H7 (cell line): ENCODE measurements around the gene BCL7C. TPM values are rescaled to one million over a fixed set of nuclear protein-coding genes. Genes with fewer than 3 reads are reported as not detected.
"Not testable (repeated sequence)": the region's sequence is repeated elsewhere in the genome, so short reads cannot be mapped to it uniquely, and the experiment has no call there.

Experiments used
- DNase-seq: peaks from one replicate; pipeline ENCODE4 v3.0.0; 2012
- H3K27me3 ChIP-seq: 2 replicates; pipeline ENCODE4 v1.6.0; 2011; ENCODE audit warnings: mild to moderate bottlenecking, low read length; ENCODE audit not compliant: control insufficient read depth, insufficient read depth
- H3K36me3 ChIP-seq: replicated peaks from 2 replicates; pipeline ENCODE4 v1.5.1; 2011; ENCODE audit warnings: low read length; ENCODE audit not compliant: control insufficient read depth, insufficient read depth
- H3K4me3 ChIP-seq: 2 replicates; pipeline ENCODE4 v1.5.1; 2011; ENCODE audit warnings: low read depth, mild to moderate bottlenecking, control low read depth, low read length, moderate library complexity; ENCODE audit not compliant: insufficient read depth
- total RNA-seq: library from RNA; depleted of rRNA; stranded (reverse); fragments of >200 nt; shearing (Covaris generic); gene quantifications from 2 replicates; pipeline ENCODE4 v1.2.3, GENCODE V29; 2014

BCL7C gene
- total RNA-seq, 1 experiment from 2014 or later: 35.5 TPM

GRCh38 chr16:30875871-30876801 is 17.7 kb downstream of the BCL7C start:
- DNase-seq: peak; percentile 64

DNA sequence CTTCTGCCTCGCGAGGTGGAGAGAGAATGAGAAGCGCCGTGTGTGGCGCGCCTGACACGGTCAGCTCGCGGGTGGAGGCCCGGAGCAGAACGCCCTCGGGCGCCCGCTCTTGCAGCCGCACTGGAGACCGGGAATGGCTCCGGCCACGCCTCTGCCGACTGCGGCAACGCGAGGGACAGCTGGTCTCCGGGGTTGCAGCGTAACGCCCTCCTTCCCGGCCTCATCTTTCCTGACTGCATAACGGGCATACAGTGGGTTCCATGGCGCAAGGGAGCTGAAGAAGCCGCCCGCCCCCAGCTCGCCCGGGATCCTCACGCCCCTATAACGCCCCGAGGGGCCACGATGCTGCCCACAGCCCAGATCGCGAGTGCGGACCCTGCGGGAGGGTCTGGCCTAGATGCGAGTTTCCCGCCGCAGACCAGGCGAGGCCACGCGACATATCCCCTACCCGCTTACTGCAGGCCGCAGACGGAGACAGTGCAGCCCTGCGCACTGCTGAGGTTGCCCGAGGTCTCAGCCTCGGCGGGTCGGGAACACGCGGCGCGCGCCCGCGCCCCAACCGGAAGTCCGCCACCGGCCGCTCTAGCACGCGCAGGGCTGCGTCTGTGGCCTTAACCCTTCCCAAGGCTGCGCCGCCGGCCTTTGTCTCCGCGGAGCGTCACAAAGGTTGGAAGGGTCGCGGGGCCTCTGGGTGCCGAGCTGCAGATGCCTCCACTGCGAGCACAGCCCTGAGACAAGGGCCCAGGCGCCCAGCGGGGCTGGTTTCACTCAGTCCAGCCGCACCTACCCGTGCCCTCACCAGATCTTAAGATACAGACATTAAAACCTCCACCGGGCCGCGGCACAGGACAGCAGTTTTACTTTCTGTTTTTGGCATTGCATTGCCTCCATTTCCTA is 18.8 kb downstream of the BCL7C start:
- Histone ChIP-seq H3K27me3 (peaks cover 22% of the 10 kb centered on the region), H3K4me3 (peak overlapping the region; percentile 88), H3K36me3 (no peaks in the 10 kb centered on the region)
- peak; percentile 95 for DNase-seq

More at GRCh38 chr16:30875871-30876801, 17.7 kb downstream of the BCL7C start:
- peaks cover 20% of the 10 kb centered on the region for H3K27me3 ChIP-seq
- H3K36me3 ChIP-seq: no peaks in the 10 kb centered on the region
- H3K4me3 ChIP-seq: peak overlapping the region; percentile 88

- peaks cover 22% of the 10 kb centered on the region for H3K27me3 ChIP-seq
- no peaks in the 10 kb centered on the region for H3K36me3 ChIP-seq
- peak overlapping the region; percentile 88 for H3K4me3 ChIP-seq
- no peak for DNase-seq
These were observed 19.5 kb downstream of the BCL7C start for GRCh38 chr16:30874244-30874820.

- DNase-seq: no peak
- no peaks in the 10 kb centered on the region for H3K36me3 ChIP-seq
- peaks cover 22% of the 10 kb centered on the region for H3K27me3 ChIP-seq
- no peak overlapping the region for H3K4me3 ChIP-seq
These were observed 23.0 kb downstream of the BCL7C start for GRCh38 chr16:30870904-30871303.

DNA sequence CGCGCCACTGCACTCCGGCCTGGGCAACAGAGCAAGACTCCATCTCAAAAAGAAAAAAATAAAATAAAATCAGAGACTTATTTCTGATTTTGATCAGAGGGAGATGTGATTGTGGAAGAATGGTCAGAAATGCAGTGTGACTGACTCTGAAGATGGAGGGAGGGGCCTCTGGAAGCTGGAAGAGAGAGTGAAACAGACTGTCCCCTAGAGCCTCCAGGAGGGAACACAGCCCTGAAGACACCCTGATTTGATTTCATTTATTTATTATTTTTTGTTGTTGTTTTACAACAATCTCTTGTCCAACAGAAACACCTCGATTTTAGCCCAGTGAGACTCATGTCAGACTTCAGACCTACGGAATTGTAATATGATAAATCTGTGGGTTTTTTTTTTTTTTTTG is 26.1 kb downstream of the BCL7C start:
- DNase-seq: peak; percentile 37
- H3K27me3 ChIP-seq: peaks cover 7% of the 10 kb centered on the region
- H3K4me3 ChIP-seq: no peak overlapping the region
- no peaks in the 10 kb centered on the region for H3K36me3 ChIP-seq

GRCh38 chr16:30866031-30866430 is 27.8 kb downstream of the BCL7C start:
- no peak for DNase-seq
- Histone ChIP-seq H3K4me3 (no peak overlapping the region), H3K27me3 (peaks cover 2% of the 10 kb centered on the region; the same call in 1 of the 2 replicates), H3K36me3 (no peaks in the 10 kb centered on the region)

GRCh38 chr16:30863178-30863577 is 30.7 kb downstream of the BCL7C start:
- H3K4me3 ChIP-seq, DNase-seq, H3K36me3 ChIP-seq: not testable (repeated sequence)
- peaks cover 11% of the 10 kb centered on the region; the same call in 1 of the 2 replicates for H3K27me3 ChIP-seq

DNA sequence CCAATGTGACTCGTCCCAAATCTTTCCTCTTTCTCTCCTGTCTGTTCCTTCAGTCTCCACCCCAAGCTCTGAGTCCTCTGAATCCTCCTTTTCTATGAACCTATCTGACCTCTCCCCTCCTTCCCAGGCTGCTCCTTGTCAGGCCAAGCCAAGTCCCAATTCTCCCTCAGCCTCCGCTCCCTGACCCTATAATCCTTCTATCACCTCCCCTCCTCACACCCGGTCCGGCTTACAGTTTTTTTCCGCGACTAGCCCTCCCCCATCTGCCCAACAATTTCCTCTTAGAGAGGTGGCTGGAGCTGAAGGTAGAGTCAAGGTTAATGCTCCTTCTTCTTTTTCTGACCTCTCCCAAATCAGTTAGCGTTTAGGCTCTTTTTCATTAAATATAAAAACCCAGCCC is 33.1 kb downstream of the BCL7C start:
- not testable (repeated sequence) for DNase-seq, H3K4me3 ChIP-seq, H3K36me3 ChIP-seq
- peaks cover 14% of the 10 kb centered on the region; the same call in 1 of the 2 replicates for H3K27me3 ChIP-seq

- no peak for DNase-seq
- Histone ChIP-seq H3K27me3 (peaks cover 14% of the 10 kb centered on the region; the same call in 1 of the 2 replicates), H3K36me3 (no peaks in the 10 kb centered on the region), H3K4me3 (no peak overlapping the region)
These were observed 35.0 kb downstream of the BCL7C start for GRCh38 chr16:30858829-30859423.

DNA sequence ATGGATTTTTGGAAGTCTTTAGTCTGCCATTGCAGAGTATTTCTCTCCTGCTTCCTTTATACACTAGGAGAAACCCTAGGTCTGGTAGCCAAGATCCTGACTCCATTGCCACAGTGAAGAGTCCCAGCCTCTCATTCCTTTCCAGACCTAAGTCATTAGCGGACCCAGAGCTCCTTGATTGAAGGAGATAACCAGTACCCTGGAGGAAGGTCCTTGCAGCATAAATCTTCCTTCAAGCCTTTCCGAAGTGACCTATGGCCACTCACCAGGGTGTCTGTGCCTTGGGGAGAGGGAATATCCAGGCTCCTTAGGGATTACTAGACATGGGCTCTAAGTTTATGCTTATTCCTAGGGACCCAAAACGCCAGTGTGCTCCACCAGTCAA is 35.8 kb downstream of the BCL7C start:
- Histone ChIP-seq H3K4me3 (no peak overlapping the region), H3K36me3 (no peaks in the 10 kb centered on the region), H3K27me3 (peaks cover 17% of the 10 kb centered on the region; the same call in 1 of the 2 replicates)
- no peak for DNase-seq

GRCh38 chr16:30853758-30854157 is 40.1 kb downstream of the BCL7C start:
- Histone ChIP-seq H3K27me3 (peaks cover 11% of the 10 kb centered on the region; the same call in 1 of the 2 replicates), H3K4me3 (no peak overlapping the region), H3K36me3 (no peaks in the 10 kb centered on the region)
- DNase-seq: no peak

- no peak overlapping the region for H3K4me3 ChIP-seq
- no peaks in the 10 kb centered on the region for H3K36me3 ChIP-seq
- peaks cover 3% of the 10 kb centered on the region; the same call in 1 of the 2 replicates for H3K27me3 ChIP-seq
- no peak for DNase-seq
These were observed 43.6 kb downstream of the BCL7C start for GRCh38 chr16:30850246-30850645.

DNA sequence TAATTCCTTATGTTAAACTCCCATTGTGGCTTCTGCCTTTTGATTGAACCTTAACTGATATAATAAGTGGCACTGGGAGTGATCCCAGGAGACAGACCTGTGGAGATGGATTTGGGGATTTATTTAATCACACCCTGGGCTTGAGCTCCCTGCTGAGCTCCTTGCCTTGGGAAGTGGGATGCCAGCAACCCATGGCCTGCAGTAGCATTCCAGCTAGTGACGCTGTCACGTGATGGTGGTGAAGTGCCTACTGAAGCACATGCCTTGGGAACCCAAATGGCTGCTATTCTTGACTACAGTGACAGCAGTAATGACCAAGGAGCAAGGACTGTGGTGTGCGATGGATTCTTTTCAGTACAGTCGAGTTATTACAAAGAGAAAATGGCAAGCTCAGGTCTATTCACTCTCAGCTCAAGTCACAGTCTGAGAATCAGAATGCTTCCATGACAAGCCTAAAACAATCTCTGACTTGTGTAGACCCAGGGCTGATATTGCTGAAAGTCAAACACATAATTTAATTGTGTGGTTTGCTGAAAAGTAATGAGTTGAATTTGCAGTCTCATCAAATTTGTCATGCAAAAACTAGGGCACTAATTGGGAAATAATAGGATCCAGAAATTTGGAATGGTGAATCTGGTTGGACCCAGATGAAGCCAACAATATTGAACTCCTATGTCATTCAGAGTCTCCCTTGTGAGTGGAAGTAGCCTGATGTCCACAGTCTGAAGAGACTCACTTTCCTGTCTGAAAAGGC is 47.1 kb downstream of the BCL7C start:
- no peak for DNase-seq
- Histone ChIP-seq H3K4me3 (no peak overlapping the region), H3K36me3 (no peaks in the 10 kb centered on the region), H3K27me3 (no peaks in the 10 kb centered on the region)
